Measurements from ENCODE around the gene TOGARAM1. TPM values are rescaled to one million over a fixed set of nuclear protein-coding genes. Genes with fewer than 3 reads are reported as not detected.

The TOGARAM1 gene
- total RNA-seq, 4 donors from 2014 or later = 12.0 to 21.2 (median 20.0) TPM

- Histone ChIP-seq H3K27ac (no peak overlapping the region), H3K4me3 (no peak overlapping the region), H3K27me3 (no peaks in the 10 kb centered on the region), H3K9me3 (no peaks in the 10 kb centered on the region), H3K4me1 (peaks cover 0 to 25% (median 4%) of the 10 kb centered on the region in 3 donors), H3K36me3 (no peaks in the 10 kb centered on the region)
- 33 to 64% methylated on average over 3 of the region's 3 CpGs for WGBS, 2 donors (ENCODE audit: low coverage in 1 of 2)
- TF ChIP-seq POLR2A (IDR thresholded peaks at IDR 0.05) (no peak), POLR2AphosphoS5 (IDR thresholded peaks at IDR 0.05) (no peak), EP300 (IDR thresholded peaks at IDR 0.05) (no peak)
- TF ChIP-seq, protein P1, sequence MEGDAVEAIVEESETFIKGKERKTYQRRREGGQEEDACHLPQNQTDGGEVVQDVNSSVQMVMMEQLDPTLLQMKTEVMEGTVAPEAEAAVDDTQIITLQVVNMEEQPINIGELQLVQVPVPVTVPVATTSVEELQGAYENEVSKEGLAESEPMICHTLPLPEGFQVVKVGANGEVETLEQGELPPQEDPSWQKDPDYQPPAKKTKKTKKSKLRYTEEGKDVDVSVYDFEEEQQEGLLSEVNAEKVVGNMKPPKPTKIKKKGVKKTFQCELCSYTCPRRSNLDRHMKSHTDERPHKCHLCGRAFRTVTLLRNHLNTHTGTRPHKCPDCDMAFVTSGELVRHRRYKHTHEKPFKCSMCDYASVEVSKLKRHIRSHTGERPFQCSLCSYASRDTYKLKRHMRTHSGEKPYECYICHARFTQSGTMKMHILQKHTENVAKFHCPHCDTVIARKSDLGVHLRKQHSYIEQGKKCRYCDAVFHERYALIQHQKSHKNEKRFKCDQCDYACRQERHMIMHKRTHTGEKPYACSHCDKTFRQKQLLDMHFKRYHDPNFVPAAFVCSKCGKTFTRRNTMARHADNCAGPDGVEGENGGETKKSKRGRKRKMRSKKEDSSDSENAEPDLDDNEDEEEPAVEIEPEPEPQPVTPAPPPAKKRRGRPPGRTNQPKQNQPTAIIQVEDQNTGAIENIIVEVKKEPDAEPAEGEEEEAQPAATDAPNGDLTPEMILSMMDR (IDR thresholded peaks at IDR 0.05) = no peak
- ATAC-seq = no peak
These were observed 19.2 kb downstream of the TOGARAM1 start for GRCh38 chr14:44981198-44981597.

DNA sequence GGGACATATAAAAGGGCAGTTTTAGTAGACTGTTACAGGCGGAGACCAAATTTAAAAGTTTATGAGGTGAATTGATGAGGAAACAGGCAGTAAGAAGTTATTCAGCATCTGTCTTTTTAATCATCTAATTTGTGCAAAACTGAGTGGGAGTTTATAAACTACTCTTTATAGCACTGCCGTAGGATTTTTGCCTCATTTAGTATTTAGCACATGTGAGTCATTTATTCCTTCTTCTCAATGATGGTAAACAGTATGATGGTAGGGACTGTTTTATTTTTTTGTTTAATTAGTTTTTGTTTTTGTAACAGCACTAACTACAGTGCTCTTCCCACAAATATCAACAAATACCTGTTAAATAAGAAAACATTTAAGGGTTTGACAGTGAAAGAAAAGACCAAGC, 20.6 kb downstream of the TOGARAM1 start:
- Histone ChIP-seq H3K27me3 (no peaks in the 10 kb centered on the region), H3K27ac (no peak overlapping the region), H3K36me3 (no peaks in the 10 kb centered on the region), H3K4me1 (peaks cover 0 to 25% (median 4%) of the 10 kb centered on the region in 3 donors), H3K9me3 (no peaks in the 10 kb centered on the region), H3K4me3 (no peak overlapping the region)
- TF ChIP-seq POLR2AphosphoS5 (IDR thresholded peaks at IDR 0.05) = no peak
- TF ChIP-seq, protein P1 (IDR thresholded peaks at IDR 0.05) = no peak
- no peak for TF ChIP-seq EP300 (IDR thresholded peaks at IDR 0.05)
- TF ChIP-seq POLR2A (IDR thresholded peaks at IDR 0.05) = no peak
- WGBS, 2 donors (ENCODE audit: low coverage in 1 of 2) = 65 to 76% methylated on average over 2 of the region's 2 CpGs
- ATAC-seq = no peak

DNA sequence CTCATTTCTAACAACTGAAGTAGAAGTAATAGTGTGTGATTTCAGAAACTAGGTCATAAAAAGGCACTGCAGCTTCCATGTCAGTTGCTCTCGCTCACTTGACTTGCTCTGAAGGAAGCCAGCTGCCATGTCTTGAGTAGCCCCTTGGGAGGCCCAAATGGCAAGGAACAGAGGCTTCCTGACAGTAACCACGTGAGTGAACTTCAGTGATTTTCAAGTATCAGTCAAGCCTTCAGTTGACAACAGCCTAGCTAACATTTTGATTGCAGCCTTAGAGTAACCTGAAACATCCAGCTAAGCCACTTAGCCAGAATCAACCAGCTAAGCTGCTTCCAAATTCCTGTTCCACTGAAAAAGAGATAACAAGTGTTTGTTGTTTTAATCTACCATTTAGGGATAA, 26.7 kb downstream of the TOGARAM1 start:
- Histone ChIP-seq H3K9me3 (no peaks in the 10 kb centered on the region), H3K4me3 (no peak overlapping the region), H3K4me1 (peaks cover 0 to 6% (median 0%) of the 10 kb centered on the region in 3 donors), H3K27me3 (no peaks in the 10 kb centered on the region), H3K27ac (no peak overlapping the region), H3K36me3 (no peaks in the 10 kb centered on the region)
- WGBS, 2 donors (ENCODE audit: low coverage in 1 of 2) = 33 to 38% methylated on average over 1 to 2 of the region's 2 CpGs
- TF ChIP-seq, protein P1 (IDR thresholded peaks at IDR 0.05) = no peak
- TF ChIP-seq POLR2AphosphoS5 (IDR thresholded peaks at IDR 0.05) = peak; percentile 49
- ATAC-seq = no peak

- TF ChIP-seq, protein P1 (IDR thresholded peaks at IDR 0.05) = no peak
- no peak for TF ChIP-seq EP300 (IDR thresholded peaks at IDR 0.05)
- TF ChIP-seq POLR2AphosphoS5 (IDR thresholded peaks at IDR 0.05) = no peak
- Histone ChIP-seq H3K27me3 (no peaks in the 10 kb centered on the region), H3K27ac (no peak overlapping the region), H3K4me3 (no peak overlapping the region), H3K9me3 (no peaks in the 10 kb centered on the region), H3K4me1 (peaks cover 0 to 6% (median 0%) of the 10 kb centered on the region in 3 donors), H3K36me3 (no peaks in the 10 kb centered on the region)
- ATAC-seq = peak; percentile 31
- 75 to 76% methylated on average over 2 to 3 of the region's 3 CpGs for WGBS, 2 donors (ENCODE audit: low coverage in 1 of 2)
These were observed 27.8 kb downstream of the TOGARAM1 start for GRCh38 chr14:44989497-44990440.

DNA sequence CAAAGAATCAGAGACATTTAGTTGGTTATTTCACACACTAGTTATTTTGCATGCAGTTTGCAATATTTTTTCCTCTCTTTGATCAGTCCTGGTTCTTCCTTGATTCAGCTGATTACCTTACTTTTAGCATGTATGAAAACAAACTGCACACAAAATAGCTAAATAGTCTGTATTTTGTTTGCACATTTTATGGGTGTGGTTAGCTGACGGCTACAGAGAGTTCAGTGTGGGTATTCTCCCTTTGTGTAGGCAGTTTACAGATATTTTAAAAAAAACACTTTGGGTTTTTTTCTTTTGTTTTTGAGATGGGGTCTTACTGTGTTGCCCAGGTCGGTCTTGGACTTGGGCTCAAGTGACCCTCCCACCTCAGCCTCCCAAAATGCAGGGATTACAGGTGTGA, 28.5 kb downstream of the TOGARAM1 start:
- no peaks in the 10 kb centered on the region for H3K27me3 ChIP-seq
- H3K27ac ChIP-seq = no peak overlapping the region
- 44 to 61% methylated on average over 1 to 2 of the region's 2 CpGs for WGBS, 2 donors (ENCODE audit: low coverage in 1 of 2)
- TF ChIP-seq POLR2A (IDR thresholded peaks at IDR 0.05) = no peak
- TF ChIP-seq, protein P1 (IDR thresholded peaks at IDR 0.05) = no peak
- H3K4me1 ChIP-seq = peaks cover 0 to 6% (median 0%) of the 10 kb centered on the region in 3 donors
- no peak overlapping the region for H3K4me3 ChIP-seq
- no peak for ATAC-seq
- H3K9me3 ChIP-seq = no peaks in the 10 kb centered on the region
- no peaks in the 10 kb centered on the region for H3K36me3 ChIP-seq
